Neural progenitor cell (in vitro differentiated cells): Measurements from ENCODE around the gene EHMT1. TPM values are rescaled to one million over a fixed set of nuclear protein-coding genes. Genes with fewer than 3 reads are reported as not detected.

Experiments used
- DNase-seq: peaks from one replicate; pipeline ENCODE4 v3.0.0-alpha.2; 2016; ENCODE audit warnings: low spot score
- H2AFZ ChIP-seq: fragments of 200-600 bp; sonication (generic); replicated peaks from 2 replicates; pipeline ENCODE4 v1.6.1; 2016; ENCODE audit warnings: antibody characterized with exemption
- H3F3A ChIP-seq: fragments of 200-600 bp; sonication (generic); 2 replicates; pipeline ENCODE4 v1.6.1; 2016; ENCODE audit warnings: antibody characterized with exemption, low read depth
- H3K27ac ChIP-seq: fragments of 200-600 bp; sonication (generic); 2 replicates; pipeline ENCODE4 v1.5.1; 2016; ENCODE audit warnings: mild to moderate bottlenecking
- H3K27me3 ChIP-seq: fragments of 200-600 bp; sonication (generic); 2 replicates; pipeline ENCODE4 v1.6.1; 2016; ENCODE audit warnings: mild to moderate bottlenecking, moderate library complexity
- H3K36me3 ChIP-seq: fragments of 200-600 bp; sonication (generic); 2 replicates; pipeline ENCODE4 v1.5.1; 2016
- H3K4me1 ChIP-seq: fragments of 200-600 bp; sonication (generic); 2 replicates; pipeline ENCODE4 v1.6.1; 2016; ENCODE audit warnings: mixed run types
- H3K4me2 ChIP-seq: fragments of 200-600 bp; sonication (generic); 2 replicates; pipeline ENCODE4 v1.6.1; 2016
- H3K4me3 ChIP-seq: fragments of 200-600 bp; sonication (generic); 2 replicates; pipeline ENCODE4 v1.5.1; 2016
- H3K79me2 ChIP-seq: fragments of 200-600 bp; sonication (generic); 2 replicates; pipeline ENCODE4 v1.6.1; 2016; ENCODE audit warnings: low read depth
- H3K9ac ChIP-seq: fragments of 200-600 bp; sonication (generic); 2 replicates; pipeline ENCODE4 v1.6.1; 2016
- H3K9me3 ChIP-seq: fragments of 200-600 bp; sonication (generic); 2 replicates; pipeline ENCODE4 v1.5.1; 2016; ENCODE audit warnings: low read depth
- H4K20me1 ChIP-seq: fragments of 200-600 bp; sonication (generic); 2 replicates; pipeline ENCODE4 v1.6.1; 2016; ENCODE audit warnings: low read depth
- H3K27ac Mint-ChIP-seq: 3 replicates; pipeline ENCODE4 v1.8.0; 2021; ENCODE audit warnings: mixed read lengths
- H3K27me3 Mint-ChIP-seq: 2 replicates; pipeline ENCODE4 v1.8.0; 2022; ENCODE audit warnings: low read depth, mild to moderate bottlenecking, inconsistent platforms, moderate library complexity, mixed read lengths; ENCODE audit not compliant: insufficient read depth
- H3K36me3 Mint-ChIP-seq: 3 replicates; pipeline ENCODE4 v1.8.0; 2021; ENCODE audit warnings: mixed read lengths
- H3K4me1 Mint-ChIP-seq: 3 replicates; pipeline ENCODE4 v1.8.0; 2021; ENCODE audit warnings: mixed read lengths
- H3K4me3 Mint-ChIP-seq: 3 replicates; pipeline ENCODE4 v1.8.0; 2021; ENCODE audit warnings: mild to moderate bottlenecking, moderate library complexity, mixed read lengths
- H3K9me3 Mint-ChIP-seq: 3 replicates; pipeline ENCODE4 v1.8.0; 2020; ENCODE audit warnings: mixed read lengths
- CTCF ChIP-seq: fragments of 200-600 bp; sonication (generic); IDR thresholded peaks from 2 replicates; pipeline ENCODE4 v1.5.1; 2017; ENCODE audit warnings: antibody characterized with exemption, mild to moderate bottlenecking
- EZH2 ChIP-seq: fragments of 200-600 bp; sonication (generic); IDR thresholded peaks from 2 replicates; pipeline ENCODE4 v1.6.1; 2017; ENCODE audit warnings: antibody characterized with exemption, mild to moderate bottlenecking, moderate library complexity
- EZH2phosphoT487 ChIP-seq: fragments of 200-600 bp; sonication (generic); IDR thresholded peaks from 2 replicates; pipeline ENCODE4 v1.6.1; 2017; ENCODE audit warnings: antibody characterized with exemption
- total RNA-seq: library from RNA; depleted of rRNA; stranded (reverse); fragments of >200 nt; gene quantifications from 2 replicates; pipeline ENCODE4 v1.2.3, GENCODE V29; 2015; ENCODE audit warnings: low replicate concordance

Gene EHMT1
- total RNA-seq, 1 donor from 2014 or later, result 47.8 TPM

DNA sequence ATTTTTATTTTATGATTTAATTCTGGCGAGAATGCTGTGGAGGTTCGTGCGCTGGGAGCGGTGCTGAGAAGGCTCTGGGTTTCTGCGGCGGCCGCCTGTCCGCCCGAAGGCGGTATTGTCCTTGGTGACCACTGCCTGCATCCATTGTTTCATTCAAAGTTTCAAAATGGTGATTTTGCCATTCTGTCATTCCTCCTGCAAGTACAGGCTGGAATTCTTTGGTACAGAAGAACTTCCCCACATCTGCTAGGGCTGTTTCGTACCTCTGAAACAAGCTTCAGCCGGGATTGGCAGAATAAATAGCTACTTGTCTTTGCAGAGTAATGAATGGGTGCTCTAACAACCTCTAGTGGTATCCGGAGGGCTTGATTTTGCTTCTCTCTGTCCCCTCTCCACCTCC, 146.2 kb downstream of the EHMT1 start:
- peaks cover 13% of the 10 kb centered on the region for H3K9me3 Mint-ChIP-seq
- Histone ChIP-seq H3K4me3 (no peak overlapping the region), H3K27me3 (no peaks in the 10 kb centered on the region), H3K9ac (no peak overlapping the region), H2AFZ (no peak overlapping the region), H3K4me1 (no peaks in the 10 kb centered on the region), H3F3A (no peaks in the 10 kb centered on the region), H4K20me1 (peaks cover 10% of the 10 kb centered on the region), H3K36me3 (peaks cover 11% of the 10 kb centered on the region), H3K27ac (no peak overlapping the region), H3K4me2 (no peak overlapping the region), H3K9me3 (no peaks in the 10 kb centered on the region), H3K79me2 (peaks cover 24% of the 10 kb centered on the region)
- TF ChIP-seq EZH2 (no peak), EZH2phosphoT487 (no peak), CTCF (no peak)
- H3K27me3 Mint-ChIP-seq, result no peaks in the 10 kb centered on the region
- peaks cover under 1% of the 10 kb centered on the region for H3K4me1 Mint-ChIP-seq
- no peak for DNase-seq
- no peak overlapping the region for H3K4me3 Mint-ChIP-seq
- H3K27ac Mint-ChIP-seq, result no peak overlapping the region
- H3K36me3 Mint-ChIP-seq, result peaks cover 47% of the 10 kb centered on the region

- DNase-seq, result no peak
- H3K79me2 ChIP-seq, result peaks cover 23% of the 10 kb centered on the region
- no peaks in the 10 kb centered on the region for H3K9me3 ChIP-seq
- Mint-ChIP-seq H3K4me3 (no peak overlapping the region), H3K27me3 (no peaks in the 10 kb centered on the region), H3K4me1 (no peaks in the 10 kb centered on the region), H3K27ac (no peak overlapping the region), H3K9me3 (peaks cover 17% of the 10 kb centered on the region), H3K36me3 (peaks cover 53% of the 10 kb centered on the region)
- H3F3A ChIP-seq, result no peaks in the 10 kb centered on the region
- no peak overlapping the region for H3K4me3 ChIP-seq
- TF ChIP-seq EZH2phosphoT487 (no peak), CTCF (no peak), EZH2 (no peak)
- H3K4me1 ChIP-seq, result no peaks in the 10 kb centered on the region
- no peak overlapping the region for H2AFZ ChIP-seq
- peaks cover 11% of the 10 kb centered on the region for H3K36me3 ChIP-seq
- no peak overlapping the region for H3K4me2 ChIP-seq
- H3K27ac ChIP-seq, result no peak overlapping the region
- peaks cover 5% of the 10 kb centered on the region for H4K20me1 ChIP-seq
- H3K27me3 ChIP-seq, result no peaks in the 10 kb centered on the region
- H3K9ac ChIP-seq, result no peak overlapping the region
Measured at GRCh38 chr9:137765536-137765935, 146.7 kb downstream of the EHMT1 start.

DNA sequence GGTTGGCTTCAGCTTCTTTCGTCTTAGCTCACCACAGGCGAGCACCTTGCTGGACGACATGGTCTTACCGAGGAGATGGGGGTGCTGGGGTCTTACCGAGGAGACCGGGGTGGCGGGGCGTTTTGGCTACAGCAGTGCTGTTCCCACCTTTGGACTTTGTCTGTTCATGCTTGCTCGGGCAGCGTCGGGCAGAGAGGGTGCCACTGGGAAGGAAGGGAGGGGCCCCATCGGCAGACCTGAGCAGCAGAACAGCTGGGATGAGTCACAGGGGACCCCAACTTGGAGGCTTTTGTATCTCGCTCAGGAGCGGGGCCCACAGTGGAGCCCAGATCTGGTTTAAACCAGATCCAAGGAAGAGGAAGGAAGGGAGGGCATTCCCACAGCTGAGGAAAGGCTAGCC, 152.8 kb downstream of the EHMT1 start:
- Histone ChIP-seq H2AFZ (no peak overlapping the region), H3F3A (no peaks in the 10 kb centered on the region), H3K4me3 (no peak overlapping the region), H4K20me1 (no peaks in the 10 kb centered on the region), H3K4me2 (no peak overlapping the region), H3K9me3 (no peaks in the 10 kb centered on the region), H3K4me1 (no peaks in the 10 kb centered on the region), H3K9ac (no peak overlapping the region), H3K36me3 (peaks cover 11% of the 10 kb centered on the region), H3K27ac (no peak overlapping the region), H3K79me2 (peaks cover 12% of the 10 kb centered on the region), H3K27me3 (no peaks in the 10 kb centered on the region)
- Mint-ChIP-seq H3K36me3 (peaks cover 43% of the 10 kb centered on the region), H3K9me3 (peaks cover 20% of the 10 kb centered on the region), H3K4me3 (no peak overlapping the region), H3K27me3 (no peaks in the 10 kb centered on the region), H3K4me1 (no peaks in the 10 kb centered on the region), H3K27ac (no peak overlapping the region)
- no peak for DNase-seq
- no peak for TF ChIP-seq EZH2phosphoT487
- no peak for TF ChIP-seq EZH2
- no peak for TF ChIP-seq CTCF
